ENCODE results near the gene AMY2B.
"Not testable (repeated sequence)": the region's sequence is repeated elsewhere in the genome, so short reads cannot be mapped to it uniquely, and the experiment has no call there.

Gene AMY2B

DNA sequence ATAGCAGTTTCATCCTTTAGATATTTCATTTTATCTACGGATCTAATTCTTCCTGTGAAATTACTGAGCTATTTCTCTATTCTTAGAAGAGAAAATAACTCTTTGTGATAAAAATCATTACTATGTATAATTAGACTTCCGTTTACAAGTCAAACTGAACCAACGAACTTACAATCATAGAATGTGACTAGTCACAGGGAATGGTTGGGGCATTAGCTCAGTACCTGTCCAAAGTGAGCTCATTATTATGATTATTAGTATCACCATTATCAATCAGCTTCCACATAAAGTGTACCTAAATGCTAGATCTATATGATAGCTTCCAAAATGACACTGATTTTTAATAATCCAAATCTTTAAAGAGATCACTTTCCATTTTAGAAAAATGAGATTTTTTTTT, 12.5 kb downstream of the AMY2B start:
- DNase-seq = no peak
- Histone ChIP-seq H3K4me3 (ENCODE audit: low read depth, low read length) (no peak overlapping the region), H3K27ac (no peak overlapping the region), H3K9me3 (ENCODE audit: severe bottlenecking) (no peaks in the 10 kb centered on the region), H3K36me3 (no peaks in the 10 kb centered on the region), H3K27me3 (ENCODE audit: insufficient read depth, low read depth, severe bottlenecking) (no peaks in the 10 kb centered on the region)
- TF ChIP-seq, protein P1, sequence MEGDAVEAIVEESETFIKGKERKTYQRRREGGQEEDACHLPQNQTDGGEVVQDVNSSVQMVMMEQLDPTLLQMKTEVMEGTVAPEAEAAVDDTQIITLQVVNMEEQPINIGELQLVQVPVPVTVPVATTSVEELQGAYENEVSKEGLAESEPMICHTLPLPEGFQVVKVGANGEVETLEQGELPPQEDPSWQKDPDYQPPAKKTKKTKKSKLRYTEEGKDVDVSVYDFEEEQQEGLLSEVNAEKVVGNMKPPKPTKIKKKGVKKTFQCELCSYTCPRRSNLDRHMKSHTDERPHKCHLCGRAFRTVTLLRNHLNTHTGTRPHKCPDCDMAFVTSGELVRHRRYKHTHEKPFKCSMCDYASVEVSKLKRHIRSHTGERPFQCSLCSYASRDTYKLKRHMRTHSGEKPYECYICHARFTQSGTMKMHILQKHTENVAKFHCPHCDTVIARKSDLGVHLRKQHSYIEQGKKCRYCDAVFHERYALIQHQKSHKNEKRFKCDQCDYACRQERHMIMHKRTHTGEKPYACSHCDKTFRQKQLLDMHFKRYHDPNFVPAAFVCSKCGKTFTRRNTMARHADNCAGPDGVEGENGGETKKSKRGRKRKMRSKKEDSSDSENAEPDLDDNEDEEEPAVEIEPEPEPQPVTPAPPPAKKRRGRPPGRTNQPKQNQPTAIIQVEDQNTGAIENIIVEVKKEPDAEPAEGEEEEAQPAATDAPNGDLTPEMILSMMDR (IDR thresholded peaks at IDR 0.05; ENCODE audit: low read depth, low read length) = no peak

DNA sequence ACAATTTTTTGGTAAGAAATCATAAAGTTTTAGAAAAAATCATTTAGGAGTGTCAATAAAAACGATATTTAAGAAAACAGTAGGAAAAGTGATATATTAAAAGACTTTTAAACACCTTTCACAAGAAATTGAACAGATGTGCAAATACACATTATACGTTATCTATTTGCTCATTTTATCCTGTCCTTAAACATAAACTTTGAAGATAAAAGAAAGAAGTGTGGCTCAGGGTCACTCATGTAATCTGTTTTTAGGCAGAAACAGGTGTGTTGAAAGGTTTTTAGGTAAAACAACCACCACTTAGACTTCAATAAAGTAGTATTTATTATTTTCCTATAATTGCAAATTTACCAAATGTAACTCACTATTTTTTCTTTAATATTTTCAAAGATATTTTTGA, 13.1 kb downstream of the AMY2B start:
- H3K27ac ChIP-seq = no peak overlapping the region
- H3K27me3 ChIP-seq (ENCODE audit: insufficient read depth, low read depth, severe bottlenecking) = no peaks in the 10 kb centered on the region
- no peak overlapping the region for H3K4me3 ChIP-seq (ENCODE audit: low read depth, low read length)
- TF ChIP-seq, protein P1 (IDR thresholded peaks at IDR 0.05; ENCODE audit: low read depth, low read length) = no peak
- DNase-seq = no peak
- H3K9me3 ChIP-seq (ENCODE audit: severe bottlenecking) = peaks cover 2% of the 10 kb centered on the region
- no peaks in the 10 kb centered on the region for H3K36me3 ChIP-seq

DNA sequence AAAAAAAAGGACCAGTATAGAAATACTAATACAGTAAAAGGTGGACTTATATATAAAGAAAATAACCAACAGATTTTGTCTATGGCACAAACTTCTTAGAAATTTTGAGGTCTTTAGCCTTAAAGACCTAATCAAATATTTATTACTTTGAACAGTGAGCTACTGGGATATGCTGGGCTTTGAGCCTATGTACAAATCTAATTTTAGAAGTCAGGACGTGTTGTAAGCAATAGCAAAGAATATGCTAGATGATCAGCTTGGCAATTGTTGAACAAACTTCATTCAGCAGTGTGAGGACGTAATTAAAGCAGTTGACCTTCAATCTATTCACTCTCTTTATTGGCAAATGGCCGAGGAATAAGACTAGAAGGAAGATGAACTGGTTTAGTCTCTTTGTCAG, 31.4 kb downstream of the AMY2B start:
- H3K4me3 ChIP-seq (ENCODE audit: low read depth, low read length); H3K27me3 ChIP-seq (ENCODE audit: insufficient read depth, low read depth, severe bottlenecking); H3K9me3 ChIP-seq (ENCODE audit: severe bottlenecking); H3K27ac ChIP-seq; H3K36me3 ChIP-seq; DNase-seq: not testable (repeated sequence)

DNA sequence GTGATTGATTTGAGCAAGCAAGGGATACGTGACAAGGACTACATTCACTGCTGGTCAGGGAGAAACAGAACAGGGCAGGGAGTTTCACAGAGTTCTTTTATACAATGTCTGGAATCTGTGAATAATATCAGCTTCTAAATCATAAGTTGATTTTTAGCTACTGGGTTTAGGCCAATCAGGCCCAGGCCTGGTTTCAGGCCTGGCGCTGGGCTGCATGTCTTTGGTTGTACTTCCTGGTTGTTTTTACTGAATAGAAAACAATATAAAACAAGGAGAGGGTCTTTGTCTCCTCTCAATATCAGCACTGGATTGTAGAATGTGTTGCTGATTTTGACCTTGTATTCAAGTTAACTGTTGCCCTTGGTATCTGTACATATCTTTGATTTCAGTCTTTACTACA, 45.0 kb downstream of the AMY2B start:
- Histone ChIP-seq H3K4me3 (ENCODE audit: low read depth, low read length) (no peak overlapping the region), H3K27ac (no peak overlapping the region), H3K36me3 (no peaks in the 10 kb centered on the region), H3K9me3 (ENCODE audit: severe bottlenecking) (no peaks in the 10 kb centered on the region), H3K27me3 (ENCODE audit: insufficient read depth, low read depth, severe bottlenecking) (no peaks in the 10 kb centered on the region)
- TF ChIP-seq, protein P1 (IDR thresholded peaks at IDR 0.05; ENCODE audit: low read depth, low read length) = no peak
- DNase-seq = no peak

DNA sequence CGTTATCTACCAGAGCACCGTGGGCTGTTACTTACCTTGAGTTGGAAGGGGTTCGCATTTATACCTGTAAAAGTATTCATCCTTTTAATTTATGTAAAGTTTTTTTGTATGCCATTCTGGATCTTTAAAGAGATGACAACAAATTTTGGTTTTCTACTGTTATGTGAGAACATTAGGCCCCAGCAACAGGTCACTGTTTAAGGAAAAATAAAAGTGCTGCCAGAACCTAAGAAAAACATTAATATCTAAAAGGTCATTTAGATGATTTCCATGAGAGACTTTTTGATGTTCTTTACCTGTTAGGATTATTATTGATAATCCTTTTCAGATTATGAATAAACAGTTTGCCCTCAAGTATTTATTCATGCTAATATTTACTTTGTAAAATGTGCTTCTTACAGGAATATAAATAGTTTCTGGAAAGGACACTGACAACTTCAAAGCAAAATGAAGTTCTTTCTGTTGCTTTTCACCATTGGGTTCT, 45.6 kb downstream of the AMY2B start, which contains the start of gene AMY2A:
Gene AMY2A, plus strand, starts transcription at position 434 of the 484 bp plus-strand sequence. Its CDS starts 14 bp downstream, at position 448.
- H3K27ac ChIP-seq; H3K27me3 ChIP-seq (ENCODE audit: insufficient read depth, low read depth, severe bottlenecking); H3K36me3 ChIP-seq; DNase-seq; H3K4me3 ChIP-seq (ENCODE audit: low read depth, low read length); H3K9me3 ChIP-seq (ENCODE audit: severe bottlenecking): not testable (repeated sequence)

DNA sequence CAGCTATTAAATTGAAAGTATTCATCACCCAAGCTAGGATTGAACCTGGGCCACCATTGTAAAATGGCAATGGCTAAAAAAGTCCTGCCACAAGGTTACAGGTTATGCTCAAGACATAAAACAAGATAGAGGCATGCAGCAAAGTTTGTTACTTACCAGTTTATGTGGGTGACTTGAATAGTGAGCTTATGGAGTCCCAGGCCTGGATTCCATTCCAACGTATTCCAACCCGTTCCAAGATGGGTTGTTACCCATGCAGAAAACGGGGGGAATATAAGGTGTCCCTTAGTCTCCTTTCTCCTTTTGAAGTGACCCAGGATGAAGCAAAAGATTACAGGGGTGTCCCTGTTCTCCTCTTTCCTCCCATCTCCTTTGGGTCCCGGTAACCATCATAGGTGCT, 56.0 kb downstream of the AMY2B start:
- not testable (repeated sequence) for H3K27me3 ChIP-seq (ENCODE audit: insufficient read depth, low read depth, severe bottlenecking); H3K36me3 ChIP-seq; H3K9me3 ChIP-seq (ENCODE audit: severe bottlenecking); H3K4me3 ChIP-seq (ENCODE audit: low read depth, low read length); DNase-seq; H3K27ac ChIP-seq
